HepG2 (cell line): Measurements from ENCODE around the gene TEAD3. TPM values are rescaled to one million over a fixed set of nuclear protein-coding genes. Genes with fewer than 3 reads are reported as not detected.

Source experiments
- ATAC-seq: fragments of 200-7000 bp; cut with Tn5 transposase; 3 replicates; pipeline ENCODE4 v1.9.1; 2020; ENCODE audit warnings: mild to moderate bottlenecking, moderate library complexity
- BruUV-seq: library from RNA; stranded (reverse); fragments of 400-500 nt; replicated peaks from 2 replicates; lab custom pipeline; 2021; lab: Mats Ljungman, UMichigan
- CTCF ChIA-PET: fragments of 300-600 bp; formaldehyde crosslinking; extraction: SDS; loops from one replicate; lab custom pipeline; 2021; ENCODE audit warnings: low total read pairs, inconsistent platforms, low intra/inter-chr PET ratio; lab: Yijun Ruan, JAX
- POLR2A ChIA-PET: fragments of 350-600 bp; sonication (Branson Sonifier 250); formaldehyde crosslinking; loops from one replicate; lab custom pipeline; 2020; ENCODE audit warnings: antibody characterized with exemption, inconsistent platforms; lab: Yijun Ruan, JAX
- DNase-seq: peaks from one replicate; pipeline ENCODE4 v3.0.0-alpha.2; 2015; ENCODE audit warnings: low spot score
- FAIRE-seq: peaks from 3 replicates; lab custom pipeline; 2011; peaks lifted over from hg19 to GRCh38; lab: Jason Lieb, UNC
- H2AFZ ChIP-seq: one replicate; pipeline ENCODE4 v1.6.1; 2011; ENCODE audit warnings: low read length, inconsistent platforms
- H3K27ac ChIP-seq: fragments of 300-600 bp; 3 replicates; pipeline ENCODE4 v1.8.0; 2011; ENCODE audit warnings: mixed run types, mild to moderate bottlenecking, mixed read lengths, low read length, inconsistent platforms; ENCODE audit not compliant: insufficient read depth; ENCODE audit errors: extremely low read length
- H3K27me3 ChIP-seq, 2 experiments: fragments of 200-600 bp in 1 of 2; 2 replicates in 1 of 2; 3 replicates in 1 of 2; pipeline versions ENCODE4 v1.6.0 to v1.8.0; 2011; ENCODE audit warnings: low read length in 2 of 2, mild to moderate bottlenecking in 2 of 2, moderate library complexity in 2 of 2, inconsistent platforms in 1 of 2; ENCODE audit not compliant: insufficient read depth in 2 of 2, control insufficient read depth in 1 of 2
- H3K36me3 ChIP-seq, 2 experiments: fragments of 200-600 bp in 1 of 2; replicated peaks in 1 of 2; 2 replicates in 1 of 2; 3 replicates in 1 of 2; pipeline versions ENCODE4 v1.5.1 to v1.8.0; 2011; ENCODE audit warnings: low read length in 2 of 2, inconsistent platforms in 1 of 2; ENCODE audit not compliant: insufficient read depth in 2 of 2, control insufficient read depth in 1 of 2
- H3K4me1 ChIP-seq: 2 replicates; pipeline ENCODE4 v1.5.1; 2012; ENCODE audit warnings: low read length, inconsistent platforms; ENCODE audit not compliant: insufficient read depth
- H3K4me2 ChIP-seq: 2 replicates; pipeline ENCODE4 v1.6.0; 2011; ENCODE audit warnings: low read depth, low read length, inconsistent platforms
- H3K4me3 ChIP-seq, 3 experiments: fragments of 200-600 bp in 1 of 3; sonication (generic), shearing (Covaris generic) in 1 of 3; replicated peaks in 1 of 3; 2 replicates each; pipeline ENCODE4 v1.5.1; 2011 to 2016; ENCODE audit warnings: low read length in 3 of 3, inconsistent platforms in 2 of 3, low read depth in 2 of 3, mild to moderate bottlenecking in 2 of 3, control low read depth in 1 of 3, mixed read lengths in 1 of 3; ENCODE audit not compliant: insufficient read depth in 1 of 3
- H3K79me2 ChIP-seq: one replicate; pipeline ENCODE4 v1.6.1; 2011; ENCODE audit warnings: low read length, inconsistent platforms; ENCODE audit not compliant: insufficient read depth
- H3K9ac ChIP-seq: 2 replicates; pipeline ENCODE4 v1.6.0; 2011; ENCODE audit warnings: mild to moderate bottlenecking, low read depth, low read length, inconsistent platforms; ENCODE audit not compliant: insufficient read depth
- H3K9me3 ChIP-seq: 2 replicates; pipeline ENCODE4 v1.5.1; 2012; ENCODE audit warnings: mild to moderate bottlenecking, low read length
- H4K20me1 ChIP-seq: 2 replicates; pipeline ENCODE4 v1.6.0; 2011; ENCODE audit warnings: inconsistent platforms, mild to moderate bottlenecking, low read length, moderate library complexity; ENCODE audit not compliant: insufficient read depth
- CENPX ChIP-seq: sonication (generic); formaldehyde crosslinking; IDR thresholded peaks from 2 replicates; pipeline ENCODE4 v1.9.0; 2021; ENCODE audit warnings: mild to moderate bottlenecking, missing genetic modification reagents, moderate library complexity
- FLYWCH1 ChIP-seq: sonication (generic); formaldehyde crosslinking; IDR thresholded peaks from 2 replicates; pipeline ENCODE4 v1.8.1; 2023; ENCODE audit warnings: mild to moderate bottlenecking, missing genetic modification reagents
- GABPB1 ChIP-seq: IDR thresholded peaks from 2 replicates; pipeline ENCODE4 v1.6.1; 2016; ENCODE audit warnings: mild to moderate bottlenecking, missing genetic modification reagents, moderate library complexity, missing compliant biosample characterization
- IKZF4 ChIP-seq: sonication (generic); formaldehyde crosslinking; IDR thresholded peaks from 2 replicates; pipeline ENCODE4 v1.5.1; 2020; ENCODE audit warnings: borderline replicate concordance, mild to moderate bottlenecking, low read depth, missing genetic modification reagents; ENCODE audit errors: not compliant biosample characterization
- KLF13 ChIP-seq: sonication (generic); formaldehyde crosslinking; IDR thresholded peaks from 2 replicates; pipeline ENCODE4 v1.4.0; 2020; ENCODE audit warnings: mild to moderate bottlenecking, missing genetic modification reagents
- KLF6 ChIP-seq: IDR thresholded peaks from 2 replicates; pipeline ENCODE4 v1.8.0; 2016; ENCODE audit warnings: missing biosample characterization, missing genetic modification reagents
- MED13 ChIP-seq: sonication (generic); formaldehyde crosslinking; IDR thresholded peaks from 2 replicates; pipeline ENCODE4 v1.5.0; 2020; ENCODE audit warnings: missing genetic modification reagents
- POLR2A ChIP-seq, 2 experiments: IDR thresholded peaks; 2 replicates each; pipeline ENCODE4 v1.6.1; 2011; ENCODE audit warnings: low read depth in 2 of 2, low read length in 2 of 2, mild to moderate bottlenecking in 1 of 2, moderate library complexity in 1 of 2; ENCODE audit not compliant: insufficient read depth in 1 of 2
- SALL1 ChIP-seq: sonication (generic); formaldehyde crosslinking; IDR thresholded peaks from 2 replicates; pipeline ENCODE4 v1.8.0; 2022; ENCODE audit warnings: mild to moderate bottlenecking, missing genetic modification reagents
- SMYD3 ChIP-seq: sonication (generic); formaldehyde crosslinking; IDR thresholded peaks from 2 replicates; pipeline ENCODE4 v1.8.1; 2023; ENCODE audit warnings: mild to moderate bottlenecking, missing genetic modification reagents
- ZBTB38 ChIP-seq: sonication (generic); formaldehyde crosslinking; IDR thresholded peaks from 2 replicates; pipeline ENCODE4 v1.5.1; 2020; ENCODE audit warnings: mild to moderate bottlenecking, missing genetic modification reagents
- ZNF446 ChIP-seq: sonication (generic); formaldehyde crosslinking; IDR thresholded peaks from 2 replicates; pipeline ENCODE4 v1.5.0; 2020; ENCODE audit warnings: mild to moderate bottlenecking, missing genetic modification reagents
- WGBS: methylation state at CpG from one replicate; pipeline ENCODE4 v1.1.6; 2017; ENCODE audit warnings: low lambda C conversion rate; 5-methylcytosine and 5-hydroxymethylcytosine counted together
- in situ Hi-C: cut with HindIII; loops from 2 replicates; pipeline ENCODE4 v1.10.0; 2017; ENCODE audit warnings: low pct_unique_long_range_greater_than_20kb; ENCODE audit not compliant: extremely low pct_ligation_motif_present
- intact Hi-C: fragments of 100-400 bp; cut with micrococcal nuclease; formaldehyde crosslinking; loops from one replicate; pipeline ENCODE4 v1.10.0; 2022; ENCODE audit not compliant: unreplicated experiment
- polyA plus RNA-seq, 8 experiments: library from polyadenylated mRNA; depleted of rRNA in 3 of 8; stranded (reverse) in 7 of 8; unstranded in 1 of 8; fragments of >200 nt; fragmentation: Illumina TruSeq in 4 of 8; extraction: Trizol in 4 of 8; gene quantifications; 2 replicates each; pipeline versions ENCODE4 v1.2.1 to v1.2.3, GENCODE V29; 2011 to 2016; ENCODE audit warnings: low read depth in 4 of 8, missing spikeins in 1 of 8, mixed read lengths in 1 of 8; ENCODE audit not compliant: insufficient read depth in 1 of 8
- total RNA-seq, 5 experiments: library from RNA; depleted of rRNA; stranded (reverse); fragments of >200 nt; fragmentation: Illumina TruSeq; extraction: Trizol; gene quantifications; 2 replicates each; pipeline ENCODE4 v1.2.3, GENCODE V29; 2016; ENCODE audit warnings: low read depth in 1 of 5

Gene TEAD3
- total and polyA plus RNA-seq, 2 of the 13 experiments (the other 11 are each of a cell fraction or from before 2014, with no cell fraction given) = 15.1 to 16.5 TPM

DNA sequence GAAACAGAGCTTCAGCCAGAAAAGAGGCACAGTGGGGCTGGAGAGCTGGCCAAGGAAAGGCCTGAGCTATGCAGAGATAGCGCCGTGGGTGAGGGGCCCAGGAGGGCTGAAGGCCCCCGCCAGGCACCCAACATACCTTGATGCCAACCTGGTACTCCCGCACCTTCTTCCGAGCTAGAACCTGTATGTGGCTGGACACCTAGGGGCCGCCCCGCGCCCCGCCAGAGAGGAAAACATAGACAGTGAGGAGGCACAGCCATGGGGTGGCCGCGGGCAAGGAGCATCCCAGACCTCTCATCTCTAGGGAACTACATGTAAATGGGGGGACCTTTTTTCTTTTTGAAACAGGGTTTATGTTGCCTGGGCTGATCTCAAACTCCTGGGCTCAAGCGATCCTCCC lies 16.7 kb downstream of the TEAD3 start:
- H4K20me1 ChIP-seq = peaks cover 3% of the 10 kb centered on the region; the same call in 1 of the 2 replicates
- H3K9ac ChIP-seq = no peak overlapping the region
- intact Hi-C loops = no loop called here
- H2AFZ ChIP-seq = no peak overlapping the region
- no peaks in the 10 kb centered on the region for H3K79me2 ChIP-seq
- in situ Hi-C loops = no loop called here
- TF ChIP-seq POLR2A (IDR thresholded peaks at IDR 0.05; ENCODE audit: insufficient read depth in 1 of 2, low read depth in 2 of 2, low read length in 2 of 2) (no peak), SALL1 (CRISPR knock-in tag) (no peak), ZBTB38 (CRISPR knock-in tag) (no peak), IKZF4 (CRISPR knock-in tag) (no peak), GABPB1 (CRISPR knock-in tag) (no peak), MED13 (no peak), KLF13 (CRISPR knock-in tag) (no peak), FLYWCH1 (CRISPR knock-in tag) (no peak), CENPX (CRISPR knock-in tag) (no peak), SMYD3 (CRISPR knock-in tag) (no peak), KLF6 (CRISPR knock-in tag) (no peak), ZNF446 (CRISPR knock-in tag) (no peak)
- no TSS peak for BruUV-seq
- ATAC-seq (no peak), DNase-seq (no peak), FAIRE-seq (no peak)
- ChIA-PET CTCF (no interaction called here), POLR2A (interaction anchor here (1.1 to 2.4 kb wide), 2 partner anchors 10 to 18 kb away, joined by 3 to 15 read pairs; no protein-coding TSS in a partner anchor)
- H3K4me1 ChIP-seq = peaks cover 13% of the 10 kb centered on the region
- no peaks in the 10 kb centered on the region for H3K27me3 ChIP-seq
- 94% methylated on average over 12 of the region's 12 CpGs for WGBS
- H3K4me2 ChIP-seq = no peak overlapping the region
- no peak overlapping the region for H3K4me3 ChIP-seq
- peaks cover 6 to 58% of the 10 kb centered on the region in 2 experiments for H3K36me3 ChIP-seq
- H3K9me3 ChIP-seq = no peaks in the 10 kb centered on the region
- H3K27ac ChIP-seq = no peak overlapping the region
